K562 (cell line): ENCODE data around the gene FPR1. TPM values are rescaled to one million over a fixed set of nuclear protein-coding genes. Genes with fewer than 3 reads are reported as not detected.
A peak's percentile ranks its signal among the peaks of the same experiment; 100 is the strongest.

Experiments used
- E2F3 ChIP-seq: fragments of 250-450 bp; sonication (Bioruptor Pico); IDR thresholded peaks from 2 replicates; pipeline ENCODE4 v1.4.0; 2020; ENCODE audit warnings: mild to moderate bottlenecking
- HDAC6 ChIP-seq: IDR thresholded peaks from 2 replicates; pipeline ENCODE4 v1.6.1; 2012; ENCODE audit warnings: low read depth, mild to moderate bottlenecking, control low read depth, inconsistent platforms, low read length, moderate library complexity
- HLTF ChIP-seq: fragments of 450-650 bp; IDR thresholded peaks from 2 replicates; pipeline ENCODE4 v1.6.1; 2016
- KDM1A ChIP-seq, 2 experiments: fragments of 450-650 bp; IDR thresholded peaks; 2 replicates each; pipeline ENCODE4 v1.6.1; 2016; ENCODE audit warnings: mild to moderate bottlenecking in 2 of 2
- MTF1 ChIP-seq: fragments of 250-450 bp; sonication (Bioruptor Pico); IDR thresholded peaks from 2 replicates; pipeline ENCODE4 v1.9.0; 2021; ENCODE audit warnings: moderate library complexity, mild to moderate bottlenecking, inconsistent platforms, borderline replicate concordance
- NCOA4 ChIP-seq: fragments of 450-650 bp; IDR thresholded peaks from 2 replicates; pipeline ENCODE4 v1.6.1; 2018; ENCODE audit warnings: mild to moderate bottlenecking; ENCODE audit not compliant: partially characterized antibody
- RAD51 ChIP-seq: fragments of 450-650 bp; IDR thresholded peaks from 2 replicates; pipeline ENCODE4 v1.7.1; 2016; ENCODE audit warnings: low read depth, mild to moderate bottlenecking, borderline replicate concordance
- RBFOX2 ChIP-seq: fragments of 200-400 bp; formaldehyde crosslinking; IDR thresholded peaks from 2 replicates; pipeline ENCODE4 v1.6.1; 2017; ENCODE audit warnings: low read depth, mild to moderate bottlenecking, low read length, moderate library complexity
- SMAD3 ChIP-seq: fragments of 450-650 bp; formaldehyde crosslinking; conservative IDR thresholded peaks from 2 replicates; pipeline ENCODE4 v1.4.0; 2020; ENCODE audit warnings: mild to moderate bottlenecking
- TOE1 ChIP-seq, 2 experiments: fragments of 450-650 bp in 1 of 2; sonication (generic) in 1 of 2; formaldehyde crosslinking in 1 of 2; IDR thresholded peaks; 2 replicates each; pipeline versions ENCODE4 v1.7.1 to v1.8.0; 2016 to 2022; ENCODE audit warnings: borderline replicate concordance in 2 of 2, mild to moderate bottlenecking in 2 of 2, antibody characterized with exemption in 1 of 2, inconsistent platforms in 1 of 2, low read depth in 1 of 2, missing genetic modification reagents in 1 of 2, moderate library complexity in 1 of 2
- ZFX ChIP-seq: sonication (generic); formaldehyde crosslinking; IDR thresholded peaks from 2 replicates; pipeline ENCODE4 v1.8.0; 2022; ENCODE audit warnings: mild to moderate bottlenecking, missing genetic modification reagents, moderate library complexity
- ZNF589 ChIP-seq: fragments of 200-800 bp; sonication (Bioruptor generic); IDR thresholded peaks from 2 replicates; pipeline ENCODE4 v1.6.1; 2016; ENCODE audit warnings: low read depth, missing genetic modification characterization, missing compliant biosample characterization
- ZSCAN29 ChIP-seq: fragments of 450-650 bp; IDR thresholded peaks from 2 replicates; pipeline ENCODE4 v1.6.1; 2017
- polyA plus RNA-seq, 8 experiments: library from polyadenylated mRNA; depleted of rRNA in 4 of 8; stranded (reverse) in 5 of 8; unstranded in 3 of 8; fragments of >200 nt; fragmentation: Nextera tagmentation in 2 of 8; fragmentation: Illumina TruSeq in 1 of 8; extraction: Ambion mirVana in 2 of 8; extraction: Trizol in 1 of 8; gene quantifications; 2 replicates each; pipeline versions ENCODE4 v1.2.1 to v1.2.3, GENCODE V29; 2011 to 2014; ENCODE audit warnings: inconsistent platforms in 1 of 8, missing spikeins in 1 of 8
- total RNA-seq, 7 experiments: library from RNA; depleted of rRNA in 6 of 7; stranded (reverse); fragments of >200 nt in 6 of 7; fragmentation: Illumina TruSeq in 2 of 7; extraction: Trizol in 2 of 7; gene quantifications; 2 replicates each; pipeline versions ENCODE4 v1.2.1 to v1.2.3, GENCODE V29; 2011 to 2021; ENCODE audit warnings: low replicate concordance in 1 of 7
- TF ChIP-seq, protein P1 (sequence below): fragments of 200-800 bp; sonication (Bioruptor generic); IDR thresholded peaks from 2 replicates; pipeline ENCODE4 v1.6.1; 2017; ENCODE audit warnings: missing genetic modification characterization, missing compliant biosample characterization
- TF ChIP-seq, protein P2 (sequence below): fragments of 250-450 bp; sonication (Bioruptor Pico); IDR thresholded peaks from 2 replicates; pipeline ENCODE4 v1.4.0; 2020
- TF ChIP-seq, protein P3 (sequence below): sonication (generic); formaldehyde crosslinking; IDR thresholded peaks from 2 replicates; pipeline ENCODE4 v1.8.0; 2022; ENCODE audit warnings: mild to moderate bottlenecking, missing genetic modification reagents, borderline replicate concordance
- TF ChIP-seq, protein P4 (sequence below): sonication (generic); formaldehyde crosslinking; IDR thresholded peaks from 2 replicates; pipeline ENCODE4 v1.8.0; 2022; ENCODE audit warnings: missing genetic modification reagents, mild to moderate bottlenecking, moderate library complexity, borderline replicate concordance

FPR1 gene
- total and polyA plus RNA-seq, 9 of the 15 experiments (the other 6 are each of a cell fraction or from before 2014, with no cell fraction given) = 0.06 to 0.25 (median 0.14) TPM; not detected in 4

DNA sequence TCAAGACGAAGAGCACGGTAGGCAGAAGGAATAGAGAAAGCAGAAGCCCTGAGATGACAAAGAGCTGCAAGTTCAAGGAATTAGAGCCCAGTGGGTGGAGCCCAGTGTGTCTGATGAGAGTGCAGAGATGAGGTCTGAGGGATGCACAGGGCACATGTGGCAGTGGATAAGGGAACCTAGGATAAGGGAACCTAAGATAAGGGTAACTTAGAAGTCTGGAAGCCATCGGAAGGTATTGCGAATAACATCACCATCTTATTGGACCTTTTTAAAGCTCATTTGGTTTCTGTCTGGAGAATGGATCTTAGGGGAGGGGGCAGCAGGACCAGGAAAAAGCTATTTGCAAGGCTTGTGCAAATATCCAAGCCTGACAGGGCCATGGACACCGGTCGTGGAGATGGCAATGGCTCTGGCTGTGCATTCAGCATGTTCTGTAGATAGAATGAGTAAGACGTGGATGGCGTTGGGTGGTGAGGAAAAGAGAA, 44.6 kb upstream of the FPR1 start (continued):
- TF ChIP-seq, protein P1, sequence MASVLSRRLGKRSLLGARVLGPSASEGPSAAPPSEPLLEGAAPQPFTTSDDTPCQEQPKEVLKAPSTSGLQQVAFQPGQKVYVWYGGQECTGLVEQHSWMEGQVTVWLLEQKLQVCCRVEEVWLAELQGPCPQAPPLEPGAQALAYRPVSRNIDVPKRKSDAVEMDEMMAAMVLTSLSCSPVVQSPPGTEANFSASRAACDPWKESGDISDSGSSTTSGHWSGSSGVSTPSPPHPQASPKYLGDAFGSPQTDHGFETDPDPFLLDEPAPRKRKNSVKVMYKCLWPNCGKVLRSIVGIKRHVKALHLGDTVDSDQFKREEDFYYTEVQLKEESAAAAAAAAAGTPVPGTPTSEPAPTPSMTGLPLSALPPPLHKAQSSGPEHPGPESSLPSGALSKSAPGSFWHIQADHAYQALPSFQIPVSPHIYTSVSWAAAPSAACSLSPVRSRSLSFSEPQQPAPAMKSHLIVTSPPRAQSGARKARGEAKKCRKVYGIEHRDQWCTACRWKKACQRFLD (CRISPR knock-in tag) = 0 out of 2 replicates have a peak, but pooled peaks have one; percentile 37
- TF ChIP-seq ZNF589 (no peak), E2F3 (CRISPR knock-in tag) (no peak), RAD51 (peak; percentile 33; the same call in 1 of the 2 replicates), ZSCAN29 (no peak), SMAD3 (no peak), MTF1 (CRISPR knock-in tag) (no peak), HDAC6 (no peak), HLTF (no peak; the same call in 1 of the 2 replicates), RBFOX2 (no peak), TOE1 (IDR thresholded peaks at IDR 0.05; ENCODE audit: borderline replicate concordance) (no peak), TOE1 (CRISPR knock-in tag; IDR thresholded peaks at IDR 0.05; ENCODE audit: borderline replicate concordance, low read depth) (no peak), ZFX (CRISPR knock-in tag) (no peak), KDM1A (IDR thresholded peaks at IDR 0.05) (peak; percentile 76 to 80; a peak in 3 of 4 replicates), NCOA4 (no peak)
- TF ChIP-seq, protein P2, sequence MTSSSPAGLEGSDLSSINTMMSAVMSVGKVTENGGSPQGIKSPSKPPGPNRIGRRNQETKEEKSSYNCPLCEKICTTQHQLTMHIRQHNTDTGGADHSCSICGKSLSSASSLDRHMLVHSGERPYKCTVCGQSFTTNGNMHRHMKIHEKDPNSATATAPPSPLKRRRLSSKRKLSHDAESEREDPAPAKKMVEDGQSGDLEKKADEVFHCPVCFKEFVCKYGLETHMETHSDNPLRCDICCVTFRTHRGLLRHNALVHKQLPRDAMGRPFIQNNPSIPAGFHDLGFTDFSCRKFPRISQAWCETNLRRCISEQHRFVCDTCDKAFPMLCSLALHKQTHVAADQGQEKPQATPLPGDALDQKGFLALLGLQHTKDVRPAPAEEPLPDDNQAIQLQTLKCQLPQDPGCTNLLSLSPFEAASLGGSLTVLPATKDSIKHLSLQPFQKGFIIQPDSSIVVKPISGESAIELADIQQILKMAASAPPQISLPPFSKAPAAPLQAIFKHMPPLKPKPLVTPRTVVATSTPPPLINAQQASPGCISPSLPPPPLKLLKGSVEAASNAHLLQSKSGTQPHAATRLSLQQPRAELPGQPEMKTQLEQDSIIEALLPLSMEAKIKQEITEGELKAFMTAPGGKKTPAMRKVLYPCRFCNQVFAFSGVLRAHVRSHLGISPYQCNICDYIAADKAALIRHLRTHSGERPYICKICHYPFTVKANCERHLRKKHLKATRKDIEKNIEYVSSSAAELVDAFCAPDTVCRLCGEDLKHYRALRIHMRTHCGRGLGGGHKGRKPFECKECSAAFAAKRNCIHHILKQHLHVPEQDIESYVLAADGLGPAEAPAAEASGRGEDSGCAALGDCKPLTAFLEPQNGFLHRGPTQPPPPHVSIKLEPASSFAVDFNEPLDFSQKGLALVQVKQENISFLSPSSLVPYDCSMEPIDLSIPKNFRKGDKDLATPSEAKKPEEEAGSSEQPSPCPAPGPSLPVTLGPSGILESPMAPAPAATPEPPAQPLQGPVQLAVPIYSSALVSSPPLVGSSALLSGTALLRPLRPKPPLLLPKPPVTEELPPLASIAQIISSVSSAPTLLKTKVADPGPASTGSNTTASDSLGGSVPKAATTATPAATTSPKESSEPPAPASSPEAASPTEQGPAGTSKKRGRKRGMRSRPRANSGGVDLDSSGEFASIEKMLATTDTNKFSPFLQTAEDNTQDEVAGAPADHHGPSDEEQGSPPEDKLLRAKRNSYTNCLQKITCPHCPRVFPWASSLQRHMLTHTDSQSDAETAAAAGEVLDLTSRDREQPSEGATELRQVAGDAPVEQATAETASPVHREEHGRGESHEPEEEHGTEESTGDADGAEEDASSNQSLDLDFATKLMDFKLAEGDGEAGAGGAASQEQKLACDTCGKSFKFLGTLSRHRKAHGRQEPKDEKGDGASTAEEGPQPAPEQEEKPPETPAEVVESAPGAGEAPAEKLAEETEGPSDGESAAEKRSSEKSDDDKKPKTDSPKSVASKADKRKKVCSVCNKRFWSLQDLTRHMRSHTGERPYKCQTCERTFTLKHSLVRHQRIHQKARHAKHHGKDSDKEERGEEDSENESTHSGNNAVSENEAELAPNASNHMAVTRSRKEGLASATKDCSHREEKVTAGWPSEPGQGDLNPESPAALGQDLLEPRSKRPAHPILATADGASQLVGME (CRISPR knock-in tag) = peak; percentile 72; the same call in 1 of the 2 replicates
- TF ChIP-seq, protein P3, sequence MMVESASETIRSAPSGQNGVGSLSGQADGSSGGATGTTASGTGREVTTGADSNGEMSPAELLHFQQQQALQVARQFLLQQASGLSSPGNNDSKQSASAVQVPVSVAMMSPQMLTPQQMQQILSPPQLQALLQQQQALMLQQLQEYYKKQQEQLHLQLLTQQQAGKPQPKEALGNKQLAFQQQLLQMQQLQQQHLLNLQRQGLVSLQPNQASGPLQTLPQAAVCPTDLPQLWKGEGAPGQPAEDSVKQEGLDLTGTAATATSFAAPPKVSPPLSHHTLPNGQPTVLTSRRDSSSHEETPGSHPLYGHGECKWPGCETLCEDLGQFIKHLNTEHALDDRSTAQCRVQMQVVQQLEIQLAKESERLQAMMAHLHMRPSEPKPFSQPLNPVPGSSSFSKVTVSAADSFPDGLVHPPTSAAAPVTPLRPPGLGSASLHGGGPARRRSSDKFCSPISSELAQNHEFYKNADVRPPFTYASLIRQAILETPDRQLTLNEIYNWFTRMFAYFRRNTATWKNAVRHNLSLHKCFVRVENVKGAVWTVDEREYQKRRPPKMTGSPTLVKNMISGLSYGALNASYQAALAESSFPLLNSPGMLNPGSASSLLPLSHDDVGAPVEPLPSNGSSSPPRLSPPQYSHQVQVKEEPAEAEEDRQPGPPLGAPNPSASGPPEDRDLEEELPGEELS (CRISPR knock-in tag) = no peak
- TF ChIP-seq, protein P4, sequence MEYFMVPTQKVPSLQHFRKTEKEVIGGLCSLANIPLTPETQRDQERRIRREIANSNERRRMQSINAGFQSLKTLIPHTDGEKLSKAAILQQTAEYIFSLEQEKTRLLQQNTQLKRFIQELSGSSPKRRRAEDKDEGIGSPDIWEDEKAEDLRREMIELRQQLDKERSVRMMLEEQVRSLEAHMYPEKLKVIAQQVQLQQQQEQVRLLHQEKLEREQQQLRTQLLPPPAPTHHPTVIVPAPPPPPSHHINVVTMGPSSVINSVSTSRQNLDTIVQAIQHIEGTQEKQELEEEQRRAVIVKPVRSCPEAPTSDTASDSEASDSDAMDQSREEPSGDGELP (CRISPR knock-in tag) = 0 out of 2 replicates have a peak, but pooled peaks have one; percentile 20
